NCI-H1436 (cell line): ENCODE results near the gene BCAP31.
A peak's percentile ranks its signal among the peaks of the same experiment; 100 is the strongest.

Source experiments
- DNase-seq: peaks from one replicate; lab custom pipeline; 2025; lab: John Stamatoyannopoulos, UW

Gene BCAP31

DNA sequence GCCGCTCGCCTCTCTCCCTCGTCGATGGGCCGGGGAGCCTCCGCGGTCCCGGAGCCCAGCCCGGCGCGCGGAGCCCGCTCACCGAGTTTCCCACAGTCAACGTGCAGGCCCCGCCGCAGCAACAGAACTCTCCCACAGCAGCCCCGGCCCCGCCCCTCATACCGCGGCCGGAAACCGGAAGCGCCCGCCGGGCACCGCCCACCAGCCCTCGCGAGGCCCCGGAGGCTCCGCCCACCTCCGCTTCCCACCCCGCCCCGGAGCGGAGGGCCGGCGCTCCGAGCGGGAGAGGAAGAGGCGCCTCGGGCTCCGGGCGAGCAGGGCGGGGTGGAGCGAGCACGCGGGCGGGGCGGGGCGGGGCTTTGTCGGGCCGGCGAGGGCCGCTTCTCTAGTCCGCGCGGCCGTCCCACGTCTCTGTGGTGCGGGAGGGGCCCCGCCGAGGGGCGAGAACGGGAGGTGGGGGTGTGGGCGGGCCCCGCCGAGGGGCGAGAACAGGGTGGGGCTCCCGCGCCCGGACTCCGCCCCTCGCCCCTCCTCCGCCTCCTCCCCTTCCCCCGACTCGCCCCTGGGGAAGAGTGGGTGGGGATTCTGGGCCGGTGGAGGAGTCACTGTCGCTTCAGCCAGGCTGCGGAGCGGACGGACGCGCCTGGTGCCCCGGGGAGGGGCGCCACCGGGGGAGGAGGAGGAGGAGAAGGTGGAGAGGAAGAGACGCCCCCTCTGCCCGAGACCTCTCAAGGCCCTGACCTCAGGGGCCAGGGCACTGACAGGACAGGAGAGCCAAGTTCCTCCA is at the start of gene BCAP31, which contains the start of gene ABCD1:
Gene BCAP31, minus strand, starts transcription at position 136 of the 787 bp plus-strand sequence. CDS start 1,143 bp downstream, outside the sequence.
Gene ABCD1, plus strand, starts transcription at position 605 of the 787 bp plus-strand sequence. CDS start 411 bp downstream, outside the sequence.
- peak; percentile 96 for DNase-seq

DNA sequence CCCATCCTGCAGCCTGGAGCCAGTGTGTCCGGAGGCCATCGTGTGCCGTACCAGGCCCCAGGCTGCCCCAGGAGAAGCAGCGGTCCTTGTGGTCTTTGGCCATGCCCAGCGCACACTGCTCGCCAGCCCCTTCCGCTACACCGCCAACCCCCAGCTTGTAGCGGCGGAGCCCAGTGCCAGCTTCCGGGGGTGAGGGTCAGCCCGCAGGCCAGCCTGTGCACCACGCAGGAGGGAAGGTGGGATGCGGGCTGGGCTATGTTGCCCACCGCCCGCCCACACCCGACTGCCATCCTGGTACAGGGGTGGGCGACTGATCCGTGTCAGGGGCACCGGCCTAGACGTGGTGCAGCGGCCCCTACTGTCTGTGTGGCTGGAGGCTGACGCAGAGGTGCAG is 49.0 kb upstream of the BCAP31 start:
- no peak for DNase-seq

- DNase-seq, result no peak
These were observed 48.4 kb upstream of the BCAP31 start for GRCh38 chrX:153772316-153773217.

GRCh38 chrX:153771415-153772315 is 47.5 kb upstream of the BCAP31 start:
- DNase-seq, result no peak

GRCh38 chrX:153770601-153771414 is 46.6 kb upstream of the BCAP31 start:
- no peak for DNase-seq

- DNase-seq, result no peak
These were observed 45.8 kb upstream of the BCAP31 start for GRCh38 chrX:153769865-153770600.

- no peak for DNase-seq
These were observed 45.1 kb upstream of the BCAP31 start for GRCh38 chrX:153769158-153769864.

DNA sequence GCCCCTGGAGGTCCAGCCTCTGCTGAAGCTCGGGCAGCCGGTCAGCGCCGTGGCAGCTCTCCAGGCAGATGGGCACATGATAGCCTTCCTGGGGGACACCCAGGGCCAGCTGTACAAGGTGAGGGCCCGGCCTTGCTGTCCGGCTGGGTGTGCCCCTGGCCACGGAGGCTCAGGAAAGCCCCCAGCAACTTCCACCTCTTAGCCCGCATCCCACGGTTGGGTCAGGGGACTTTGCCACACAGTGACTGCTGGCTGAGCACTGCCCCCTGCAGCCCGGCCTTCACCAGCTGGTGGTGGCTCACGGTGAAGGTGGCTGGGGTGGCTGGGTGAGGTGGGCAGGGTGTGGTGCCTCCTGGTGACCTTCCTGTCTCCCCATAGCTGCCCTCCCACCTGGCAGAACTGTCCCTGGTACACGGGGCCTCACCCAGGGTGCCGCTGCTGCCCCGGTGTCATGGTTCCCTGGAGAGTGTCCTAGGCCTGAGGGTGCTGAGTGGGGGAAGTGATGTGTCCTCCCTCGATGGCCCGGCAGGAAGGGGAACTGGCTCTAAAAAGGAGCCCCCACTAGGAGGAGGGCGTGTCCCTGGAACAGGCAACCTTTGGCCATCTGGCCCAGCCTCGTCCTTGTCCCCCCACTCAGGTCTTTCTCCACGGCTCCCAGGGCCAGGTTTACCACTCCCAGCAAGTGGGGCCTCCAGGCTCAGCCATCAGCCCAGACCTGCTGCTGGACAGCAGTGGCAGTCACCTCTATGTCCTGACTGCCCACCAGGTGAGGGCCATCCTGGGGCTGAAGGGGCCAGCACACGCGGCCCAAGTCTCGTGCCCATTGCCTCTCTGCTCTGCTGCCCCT is 44.3 kb upstream of the BCAP31 start:
- no peak for DNase-seq

DNA sequence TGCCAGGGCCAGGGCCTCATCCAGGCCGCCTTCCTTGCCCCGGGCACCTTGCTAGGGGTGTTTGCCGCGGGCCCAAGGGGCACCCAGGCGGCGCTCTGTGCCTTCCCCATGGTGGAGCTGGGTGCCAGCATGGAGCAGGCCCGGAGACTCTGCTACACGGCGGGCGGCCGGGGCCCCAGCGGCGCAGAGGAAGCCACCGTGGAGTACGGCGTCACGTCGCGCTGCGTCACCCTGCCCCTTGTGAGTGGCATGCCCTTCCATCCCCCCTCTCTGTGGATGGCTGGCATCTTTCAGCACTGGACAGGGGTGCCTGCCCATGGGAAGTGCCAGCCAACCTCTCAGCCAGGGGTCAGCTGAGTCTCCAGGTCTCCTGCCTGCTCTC is 43.5 kb upstream of the BCAP31 start:
- no peak for DNase-seq

DNA sequence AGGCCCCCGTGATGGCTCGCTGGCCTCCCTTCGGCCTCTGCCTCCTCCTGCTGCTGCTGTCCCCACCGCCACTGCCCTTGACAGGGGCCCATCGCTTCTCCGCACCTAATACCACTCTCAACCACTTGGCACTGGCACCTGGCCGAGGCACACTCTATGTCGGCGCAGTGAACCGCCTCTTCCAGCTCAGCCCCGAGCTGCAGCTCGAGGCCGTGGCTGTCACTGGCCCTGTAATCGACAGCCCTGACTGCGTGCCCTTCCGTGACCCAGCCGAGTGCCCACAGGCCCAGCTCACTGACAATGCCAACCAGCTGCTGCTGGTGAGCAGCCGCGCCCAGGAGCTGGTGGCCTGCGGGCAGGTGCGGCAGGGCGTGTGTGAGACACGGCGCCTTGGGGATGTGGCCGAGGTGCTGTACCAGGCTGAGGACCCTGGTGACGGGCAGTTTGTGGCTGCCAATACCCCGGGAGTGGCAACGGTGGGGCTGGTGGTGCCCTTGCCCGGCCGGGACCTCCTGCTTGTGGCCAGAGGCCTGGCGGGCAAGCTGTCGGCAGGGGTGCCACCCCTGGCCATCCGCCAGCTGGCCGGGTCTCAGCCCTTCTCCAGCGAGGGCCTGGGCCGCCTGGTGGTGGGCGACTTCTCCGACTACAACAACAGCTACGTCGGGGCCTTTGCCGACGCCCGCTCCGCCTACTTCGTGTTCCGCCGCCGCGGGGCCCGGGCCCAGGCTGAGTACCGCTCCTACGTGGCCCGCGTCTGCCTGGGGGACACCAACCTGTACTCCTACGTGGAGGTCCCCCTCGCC is 42.9 kb upstream of the BCAP31 start:
- no peak for DNase-seq

DNA sequence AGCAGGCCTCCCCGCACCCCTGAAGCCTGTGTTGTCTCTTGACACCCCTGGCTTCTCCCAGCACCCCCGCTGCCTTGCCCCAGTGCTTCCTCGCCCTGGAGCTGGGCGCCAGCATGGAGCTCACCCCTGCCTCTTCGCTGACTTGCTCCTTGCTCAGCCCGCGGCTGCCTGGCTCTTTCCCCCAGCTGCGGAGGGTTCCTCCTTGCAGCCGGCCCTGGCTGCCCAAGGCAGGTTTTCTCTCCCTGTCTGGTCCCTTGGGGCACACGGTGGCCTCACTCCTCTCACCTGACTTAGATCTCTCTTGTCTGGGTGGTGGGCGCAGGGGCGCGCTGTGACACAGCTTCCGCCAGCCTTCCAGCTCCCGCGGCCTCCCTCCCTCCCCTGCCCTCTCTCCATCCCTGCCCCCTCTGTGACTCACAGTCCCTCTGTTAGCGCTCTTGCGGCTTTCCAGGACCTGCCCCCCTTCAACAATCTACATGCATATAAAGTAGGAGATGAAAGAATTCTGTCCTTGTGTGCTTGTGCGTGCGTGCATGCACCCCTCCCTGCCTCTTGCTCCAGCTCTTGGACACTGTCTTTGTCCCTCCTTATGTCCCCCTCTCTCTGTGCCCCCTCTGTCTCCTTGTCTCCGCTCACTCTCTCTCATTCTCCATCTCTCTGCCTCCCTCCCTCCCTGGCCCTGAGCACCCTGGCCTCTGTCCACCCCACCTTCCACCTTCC is 42.1 kb upstream of the BCAP31 start:
- DNase-seq, result peak; percentile 38

DNA sequence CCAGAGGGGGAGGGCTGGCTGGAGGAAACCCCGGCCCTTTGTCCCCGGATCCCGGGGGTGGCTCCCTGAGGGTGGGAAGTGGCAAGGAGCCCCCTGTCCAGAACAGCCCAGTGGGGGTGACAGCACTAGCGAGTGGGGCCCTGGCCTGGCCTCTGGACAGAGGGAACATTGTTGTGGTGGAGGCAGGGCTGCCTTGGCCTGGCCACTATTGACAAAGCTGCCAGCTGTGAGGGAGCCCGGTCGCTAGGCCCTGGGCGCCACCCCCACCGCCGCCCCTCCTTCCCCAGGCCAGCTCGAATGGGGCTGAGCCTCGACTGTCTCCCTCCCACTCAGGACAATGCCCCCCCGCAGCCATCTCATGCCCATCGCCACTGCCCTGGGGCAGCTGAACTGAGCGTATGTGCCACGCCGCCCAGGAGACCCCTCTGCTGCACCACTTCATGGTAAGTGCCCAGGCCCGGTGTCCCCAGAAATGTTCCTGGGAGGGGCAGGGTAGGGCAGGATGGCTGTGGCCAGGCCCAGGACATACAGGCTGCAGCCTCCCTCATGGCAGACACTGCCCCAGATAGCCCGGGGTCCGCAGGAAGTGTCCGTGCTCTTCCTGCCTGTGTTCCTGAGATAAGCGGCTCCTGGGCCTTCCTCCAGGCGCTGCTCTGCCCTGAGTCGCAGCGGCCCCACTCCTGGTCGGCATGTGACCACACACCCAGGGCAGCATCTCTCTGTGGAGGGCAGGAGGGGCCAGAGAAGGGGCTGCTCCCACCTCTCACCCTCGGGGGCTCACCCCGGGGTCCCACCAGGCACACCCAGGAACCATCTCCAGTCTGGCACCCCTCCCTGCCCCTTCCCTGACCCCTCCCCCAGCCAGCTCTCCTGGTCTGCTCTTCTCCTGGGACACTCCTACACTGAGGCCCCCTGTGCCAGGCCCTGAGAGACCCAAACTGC is 41.2 kb upstream of the BCAP31 start:
- DNase-seq, result no peak

- no peak for DNase-seq
These were observed 40.6 kb upstream of the BCAP31 start for GRCh38 chrX:153764786-153765137.

GRCh38 chrX:153763989-153764755 is 40.0 kb upstream of the BCAP31 start, which contains the start of gene PLXNB3:
TSS of gene PLXNB3 (plus strand) at chrX:153764249. CDS start at chrX:153765536, 1,287 bp downstream.
- peak; percentile 87 for DNase-seq

GRCh38 chrX:153763298-153763932 is 39.2 kb upstream of the BCAP31 start:
- DNase-seq, result no peak
